HG03060 (cell line): ENCODE results near the gene PACSIN2.
"Not testable (repeated sequence)": the region's sequence is repeated elsewhere in the genome, so short reads cannot be mapped to it uniquely, and the experiment has no call there.

Experiments used
- ATAC-seq: cut with Tn5 transposase; IDR thresholded peaks from one replicate; pipeline ENCODE4 v1.9.1; 2021; ENCODE audit warnings: low read depth, moderate number of reproducible peaks; ENCODE audit not compliant: unreplicated experiment

Gene PACSIN2

GRCh38 chr22:43014869-43015676 is at the start of gene PACSIN2:
PACSIN2 (minus strand) TSS chr22:43015149; CDS start chr22:42912080, 103,069 bp downstream.
- ATAC-seq: peak; percentile 74

GRCh38 chr22:43060183-43060582 is 45.2 kb upstream of the PACSIN2 start:
- ATAC-seq: no peak

- ATAC-seq: no peak
These were observed 42.7 kb upstream of the PACSIN2 start for GRCh38 chr22:43057641-43058040.

- ATAC-seq: no peak
These were observed 38.2 kb upstream of the PACSIN2 start for GRCh38 chr22:43053176-43053575.

- no peak for ATAC-seq
These were observed 36.0 kb upstream of the PACSIN2 start for GRCh38 chr22:43050995-43051394.

GRCh38 chr22:43047605-43048004 is 32.7 kb upstream of the PACSIN2 start:
- ATAC-seq: no peak

- ATAC-seq: no peak
These were observed 29.4 kb upstream of the PACSIN2 start for GRCh38 chr22:43044290-43044712.

- ATAC-seq: no peak
These were observed 27.3 kb upstream of the PACSIN2 start for GRCh38 chr22:43042101-43042780.

GRCh38 chr22:43039800-43040199 is 24.9 kb upstream of the PACSIN2 start:
- no peak for ATAC-seq

- no peak for ATAC-seq
These were observed 23.4 kb upstream of the PACSIN2 start for GRCh38 chr22:43038325-43038724.

- no peak for ATAC-seq
These were observed 21.4 kb upstream of the PACSIN2 start for GRCh38 chr22:43036282-43036829.

GRCh38 chr22:43035250-43035649 is 20.3 kb upstream of the PACSIN2 start:
- ATAC-seq: no peak

- no peak for ATAC-seq
These were observed 16.7 kb upstream of the PACSIN2 start for GRCh38 chr22:43031617-43032016.

GRCh38 chr22:43018615-43019014 is 3.7 kb upstream of the PACSIN2 start:
- ATAC-seq: no peak

GRCh38 chr22:43017525-43018460 is 2.8 kb upstream of the PACSIN2 start:
- ATAC-seq: no peak

- not testable (repeated sequence) for ATAC-seq
These were observed 1.2 kb upstream of the PACSIN2 start for GRCh38 chr22:43016150-43016549.

- ATAC-seq: no peak
These were observed 711 bp upstream of the PACSIN2 start for GRCh38 chr22:43015677-43016042.

GRCh38 chr22:43014316-43014868 is 557 bp downstream of the PACSIN2 start:
- no peak for ATAC-seq

- ATAC-seq: no peak
These were observed 1.3 kb downstream of the PACSIN2 start for GRCh38 chr22:43013355-43014315.
